Measurements from ENCODE around the gene ANO10. TPM values are rescaled to one million over a fixed set of nuclear protein-coding genes. Genes with fewer than 3 reads are reported as not detected.
"Not testable (repeated sequence)": the region's sequence is repeated elsewhere in the genome, so short reads cannot be mapped to it uniquely, and the experiment has no call there.

ANO10 gene, protein sequence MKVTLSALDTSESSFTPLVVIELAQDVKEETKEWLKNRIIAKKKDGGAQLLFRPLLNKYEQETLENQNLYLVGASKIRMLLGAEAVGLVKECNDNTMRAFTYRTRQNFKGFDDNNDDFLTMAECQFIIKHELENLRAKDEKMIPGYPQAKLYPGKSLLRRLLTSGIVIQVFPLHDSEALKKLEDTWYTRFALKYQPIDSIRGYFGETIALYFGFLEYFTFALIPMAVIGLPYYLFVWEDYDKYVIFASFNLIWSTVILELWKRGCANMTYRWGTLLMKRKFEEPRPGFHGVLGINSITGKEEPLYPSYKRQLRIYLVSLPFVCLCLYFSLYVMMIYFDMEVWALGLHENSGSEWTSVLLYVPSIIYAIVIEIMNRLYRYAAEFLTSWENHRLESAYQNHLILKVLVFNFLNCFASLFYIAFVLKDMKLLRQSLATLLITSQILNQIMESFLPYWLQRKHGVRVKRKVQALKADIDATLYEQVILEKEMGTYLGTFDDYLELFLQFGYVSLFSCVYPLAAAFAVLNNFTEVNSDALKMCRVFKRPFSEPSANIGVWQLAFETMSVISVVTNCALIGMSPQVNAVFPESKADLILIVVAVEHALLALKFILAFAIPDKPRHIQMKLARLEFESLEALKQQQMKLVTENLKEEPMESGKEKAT
- total RNA-seq, result 10 to 100 TPM; 12.4 to 14.3 TPM

DNA sequence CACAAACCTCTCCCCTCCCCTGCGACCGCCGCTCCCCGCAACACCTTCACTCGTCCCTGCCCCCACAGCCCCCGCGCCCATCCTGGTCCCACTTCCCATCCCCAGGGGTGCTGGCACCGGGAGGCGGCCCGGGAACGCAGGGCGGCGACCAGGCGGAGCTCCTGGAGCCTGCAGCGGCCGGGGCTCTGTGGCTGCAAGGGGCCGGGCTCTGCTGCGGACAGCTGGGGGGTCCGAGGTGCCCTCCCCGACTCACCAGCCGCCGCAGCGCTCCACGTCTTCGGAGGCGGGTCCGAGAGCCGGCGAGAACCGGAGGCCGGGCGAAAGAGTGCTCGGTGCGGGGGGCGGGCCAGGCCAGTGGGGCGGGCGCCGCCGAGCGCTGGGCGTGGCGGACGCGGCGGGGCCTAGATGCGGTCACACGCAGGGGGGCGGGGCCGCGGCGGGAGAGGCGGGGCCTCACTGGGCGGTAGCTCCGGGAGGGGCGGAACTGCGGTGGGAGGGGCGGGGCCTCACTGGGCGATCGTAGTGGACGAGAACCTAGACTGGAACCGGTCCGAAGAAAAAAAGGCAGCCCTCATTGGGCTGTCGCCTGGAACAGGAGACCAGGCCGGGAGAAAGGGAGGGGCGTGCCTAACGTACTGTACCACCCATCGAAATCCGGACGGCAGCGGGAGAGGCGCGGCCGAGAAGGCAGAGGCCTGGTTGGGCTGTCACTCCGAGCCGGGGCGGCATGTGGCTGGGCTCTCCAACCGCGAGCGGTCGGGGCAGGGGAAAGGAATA lies at the start of gene ANO10:
ANO10 (minus strand) TSS at position 356 of the 777 bp plus-strand sequence. CDS start 16,159 bp downstream, outside the sequence.
- H3K27me3 Mint-ChIP-seq, result peaks cover 12% of the 10 kb centered on the region
- H3K4me1 Mint-ChIP-seq, result peaks cover 31% of the 10 kb centered on the region
- H3K36me3 Mint-ChIP-seq (ENCODE audit: low read depth), result no peaks in the 10 kb centered on the region
- peak within 1 kb of the TSS; percentile 89 for H3K27ac Mint-ChIP-seq
- peak; percentile 95 for DNase-seq
- H3K4me3 Mint-ChIP-seq, result peak within 1 kb of the TSS; percentile 83
- ChIA-PET POLR2A (interaction anchor here (0.6 kb wide), 1 partner anchor 1226 kb away, joined by 4 read pairs; no protein-coding TSS in a partner anchor), CTCF (interaction anchor here (1.0 kb wide), 1 partner anchor 15 kb away, joined by 3 read pairs; no protein-coding TSS in a partner anchor)
- no peaks in the 10 kb centered on the region for H3K9me3 Mint-ChIP-seq

DNA sequence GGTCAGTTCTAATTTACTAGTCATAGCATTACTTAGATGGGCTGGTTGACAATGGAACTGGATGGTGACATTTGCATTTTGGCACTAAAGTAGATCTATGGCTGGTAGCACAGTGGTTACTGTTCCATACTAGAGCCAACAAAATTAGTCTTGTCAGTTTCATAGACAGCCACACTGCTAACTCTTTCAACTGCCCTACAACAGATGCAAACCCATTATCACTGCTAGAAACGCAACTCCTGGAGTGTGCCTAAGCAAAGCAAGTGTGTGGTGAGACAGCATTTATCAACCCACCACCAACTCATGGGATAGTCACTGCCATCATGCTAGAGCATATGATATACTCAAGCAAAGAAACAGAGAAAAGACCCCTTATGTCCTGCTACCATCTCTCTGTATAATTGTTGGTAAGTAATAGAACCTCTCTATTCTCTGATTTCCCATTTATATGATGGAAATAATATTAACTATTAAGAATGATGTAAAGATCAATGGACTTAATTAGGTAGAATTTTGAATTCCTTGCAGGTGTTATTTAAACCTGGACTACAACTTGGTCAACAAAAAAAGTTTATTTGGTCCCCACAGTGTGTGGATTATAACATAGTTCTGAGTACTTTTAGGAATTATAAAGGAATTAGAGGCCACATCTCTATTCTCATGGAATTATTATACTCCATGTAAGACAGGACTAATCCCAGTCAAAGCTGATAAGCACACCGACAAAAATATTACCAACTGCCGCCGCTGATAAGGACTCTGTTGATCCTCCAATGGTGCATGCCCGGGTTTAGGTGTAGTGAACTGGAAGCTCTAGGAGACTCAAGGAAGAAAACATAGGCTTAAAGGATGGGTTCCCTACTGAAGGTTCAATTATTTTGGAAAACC lies 49.1 kb upstream of the ANO10 start:
- POLR2A ChIA-PET, result no interaction called here
- H3K36me3 Mint-ChIP-seq (ENCODE audit: low read depth), result no peaks in the 10 kb centered on the region
- DNase-seq, result no peak
- peaks cover 25% of the 10 kb centered on the region for H3K27me3 Mint-ChIP-seq
- H3K4me1 Mint-ChIP-seq, result no peaks in the 10 kb centered on the region
- H3K27ac Mint-ChIP-seq, result no peak overlapping the region
- CTCF ChIA-PET, result interaction anchor here (0.6 kb wide), 1 partner anchor 25 kb away, joined by 3 read pairs; no protein-coding TSS in a partner anchor
- no peaks in the 10 kb centered on the region for H3K9me3 Mint-ChIP-seq
- no peak overlapping the region for H3K4me3 Mint-ChIP-seq

DNA sequence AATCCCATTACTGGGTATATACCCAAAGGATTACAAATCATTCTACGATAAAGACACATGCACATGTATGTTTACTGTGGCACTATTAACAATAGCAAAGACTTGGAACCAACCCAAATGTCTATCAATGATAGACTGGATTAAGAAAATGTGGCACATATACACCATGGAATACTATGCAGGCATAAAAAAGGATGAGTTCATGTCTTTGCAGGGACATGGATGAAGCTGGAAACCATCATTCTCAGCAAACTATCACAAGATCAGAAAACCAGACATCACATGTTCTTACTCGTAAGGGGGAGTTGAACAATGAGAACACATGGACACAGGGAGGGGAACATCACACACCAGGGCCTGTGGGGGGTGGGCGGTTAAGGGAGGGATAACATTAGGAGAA lies 43.2 kb upstream of the ANO10 start:
- H3K4me3 Mint-ChIP-seq; POLR2A ChIA-PET; H3K27ac Mint-ChIP-seq; H3K4me1 Mint-ChIP-seq; H3K9me3 Mint-ChIP-seq; H3K36me3 Mint-ChIP-seq (ENCODE audit: low read depth); DNase-seq; CTCF ChIA-PET: not testable (repeated sequence)
- H3K27me3 Mint-ChIP-seq, result peaks cover 42% of the 10 kb centered on the region

DNA sequence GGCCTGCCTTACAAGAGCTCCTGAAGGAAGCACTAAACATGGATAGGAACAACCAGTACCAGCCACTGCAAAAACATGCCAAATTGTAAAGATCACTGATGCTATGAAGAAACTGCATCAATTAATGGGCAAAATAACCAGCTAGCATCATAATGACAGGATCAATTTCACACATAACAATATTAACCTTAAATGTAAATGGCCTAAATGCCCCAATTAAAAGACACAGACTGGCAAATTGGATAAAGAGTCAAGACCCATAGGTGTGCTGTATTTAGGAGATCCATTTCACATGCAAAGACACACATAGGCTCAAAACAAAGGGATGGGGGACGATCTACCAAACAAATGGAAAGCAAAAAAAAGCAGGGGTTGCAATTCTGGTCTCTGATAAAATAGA lies 39.6 kb upstream of the ANO10 start:
- H3K27ac Mint-ChIP-seq; DNase-seq; CTCF ChIA-PET; H3K4me3 Mint-ChIP-seq; H3K36me3 Mint-ChIP-seq (ENCODE audit: low read depth); H3K4me1 Mint-ChIP-seq; H3K9me3 Mint-ChIP-seq; POLR2A ChIA-PET: not testable (repeated sequence)
- peaks cover 25% of the 10 kb centered on the region for H3K27me3 Mint-ChIP-seq

DNA sequence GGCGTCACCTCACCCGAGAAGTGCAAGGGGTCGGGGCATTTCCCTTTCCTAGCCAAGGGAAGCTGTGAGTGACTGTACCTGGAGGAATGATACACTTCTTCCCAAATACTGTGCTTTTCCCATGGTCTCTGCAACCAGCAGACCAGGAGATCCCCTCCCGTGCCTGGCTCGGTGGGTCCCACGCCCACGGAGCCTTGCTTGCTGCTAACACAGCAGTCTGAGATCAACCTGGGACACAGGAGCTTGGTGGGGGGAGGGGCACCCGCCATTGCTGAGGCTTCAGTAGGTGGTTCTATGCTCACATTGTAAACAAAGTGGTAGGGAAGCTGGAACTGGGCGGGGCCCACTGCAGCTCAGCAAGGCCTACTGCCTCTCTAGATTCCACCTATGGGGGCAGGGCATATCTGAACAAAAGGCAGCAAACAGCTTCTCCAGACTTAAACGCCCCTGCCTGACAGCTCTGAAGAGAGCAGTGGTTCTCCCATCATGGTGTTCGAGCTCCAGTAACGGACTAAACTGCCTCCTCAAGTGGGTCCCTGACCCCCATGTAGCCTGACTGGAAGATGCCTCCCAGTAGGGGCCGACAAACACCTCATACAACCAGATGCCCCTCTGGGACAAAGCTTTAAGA lies 37.6 kb upstream of the ANO10 start:
- peaks cover 19% of the 10 kb centered on the region for H3K27me3 Mint-ChIP-seq
- CTCF ChIA-PET, result no interaction called here
- no peak for DNase-seq
- no peaks in the 10 kb centered on the region for H3K4me1 Mint-ChIP-seq
- no peaks in the 10 kb centered on the region for H3K36me3 Mint-ChIP-seq (ENCODE audit: low read depth)
- no peak overlapping the region for H3K27ac Mint-ChIP-seq
- H3K9me3 Mint-ChIP-seq, result peaks cover 4% of the 10 kb centered on the region
- POLR2A ChIA-PET, result interaction anchor here (0.6 kb wide), 1 partner anchor 29 kb away, joined by 5 read pairs; no protein-coding TSS in a partner anchor
- H3K4me3 Mint-ChIP-seq, result no peak overlapping the region

DNA sequence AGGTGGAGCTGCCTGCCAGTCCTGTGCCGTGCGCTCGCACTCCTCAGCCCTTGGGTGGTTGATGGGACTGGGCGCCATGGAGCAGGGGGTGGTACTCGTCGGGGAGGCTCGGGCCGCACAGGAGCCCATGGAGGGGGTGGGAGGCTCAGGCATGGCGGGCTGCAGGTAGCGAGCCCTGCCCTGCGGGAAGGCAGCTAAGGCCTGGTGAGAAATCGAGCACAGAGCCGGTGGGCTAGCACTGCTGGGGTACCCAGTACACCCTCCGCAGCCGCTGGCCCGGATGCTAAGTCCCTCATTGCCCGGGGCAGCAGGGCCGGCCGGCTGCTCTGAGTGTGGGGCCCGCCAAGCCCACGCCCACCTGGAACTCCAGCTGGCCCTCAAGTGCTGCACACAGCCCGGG lies 34.6 kb upstream of the ANO10 start:
- DNase-seq; H3K4me1 Mint-ChIP-seq; H3K27ac Mint-ChIP-seq; H3K9me3 Mint-ChIP-seq; POLR2A ChIA-PET; H3K4me3 Mint-ChIP-seq; CTCF ChIA-PET; H3K27me3 Mint-ChIP-seq; H3K36me3 Mint-ChIP-seq (ENCODE audit: low read depth): not testable (repeated sequence)

DNA sequence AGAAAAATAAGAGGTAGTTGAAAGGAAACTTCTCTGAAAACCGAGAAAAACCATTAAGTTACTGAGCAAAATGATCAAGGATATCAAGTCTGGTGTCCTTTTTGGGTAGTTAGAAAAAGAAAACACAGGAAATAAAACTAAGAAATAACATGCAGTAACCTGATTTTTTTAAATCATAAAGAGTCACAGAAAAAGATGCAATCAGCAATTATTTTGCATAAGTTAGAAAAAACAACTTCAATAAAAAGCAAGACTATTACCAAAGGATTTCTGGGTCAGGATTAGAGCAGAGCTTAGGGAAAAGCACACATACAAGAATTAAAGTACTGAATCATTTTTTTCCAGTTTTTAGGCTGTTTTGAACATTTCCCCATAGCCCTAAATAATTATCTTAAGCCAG lies 28.5 kb upstream of the ANO10 start:
- ChIA-PET POLR2A (no interaction called here), CTCF (no interaction called here)
- Mint-ChIP-seq H3K27ac (no peak overlapping the region), H3K4me1 (no peaks in the 10 kb centered on the region), H3K4me3 (no peak overlapping the region), H3K9me3 (no peaks in the 10 kb centered on the region), H3K27me3 (peaks cover 9% of the 10 kb centered on the region), H3K36me3 (ENCODE audit: low read depth) (no peaks in the 10 kb centered on the region)
- no peak for DNase-seq

DNA sequence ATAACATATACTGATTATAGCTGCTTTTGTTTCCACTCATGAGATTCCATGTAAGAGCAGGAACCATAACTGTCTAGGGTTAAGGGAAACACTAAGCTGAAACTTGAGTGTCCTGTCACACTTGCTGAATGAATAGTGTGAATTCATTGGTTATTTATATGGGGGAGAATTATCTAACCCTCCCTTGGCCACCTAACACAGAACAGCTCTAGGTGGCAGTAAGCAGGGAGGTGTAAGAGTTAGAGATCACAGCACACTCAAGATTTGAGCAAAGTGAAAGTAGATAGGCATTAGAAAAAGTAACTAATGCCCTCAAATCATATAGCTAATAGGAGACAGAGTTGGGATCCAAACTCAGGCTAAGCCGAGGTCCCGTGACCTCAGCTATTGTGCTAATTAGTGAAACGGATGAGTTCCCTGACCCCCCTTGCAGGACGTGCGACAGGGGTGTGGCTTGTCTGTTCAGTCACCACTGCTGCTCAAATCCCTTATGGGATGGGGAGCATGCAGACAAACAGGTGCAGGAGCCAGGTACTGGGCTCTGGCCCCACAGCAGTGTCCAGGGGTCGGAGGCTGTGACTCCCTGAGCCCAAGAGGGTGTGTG lies 27.7 kb upstream of the ANO10 start:
- H3K36me3 Mint-ChIP-seq (ENCODE audit: low read depth), result no peaks in the 10 kb centered on the region
- no peak for DNase-seq
- H3K9me3 Mint-ChIP-seq, result no peaks in the 10 kb centered on the region
- peaks cover 9% of the 10 kb centered on the region for H3K27me3 Mint-ChIP-seq
- ChIA-PET POLR2A (no interaction called here), CTCF (no interaction called here)
- no peaks in the 10 kb centered on the region for H3K4me1 Mint-ChIP-seq
- H3K27ac Mint-ChIP-seq, result no peak overlapping the region
- no peak overlapping the region for H3K4me3 Mint-ChIP-seq

DNA sequence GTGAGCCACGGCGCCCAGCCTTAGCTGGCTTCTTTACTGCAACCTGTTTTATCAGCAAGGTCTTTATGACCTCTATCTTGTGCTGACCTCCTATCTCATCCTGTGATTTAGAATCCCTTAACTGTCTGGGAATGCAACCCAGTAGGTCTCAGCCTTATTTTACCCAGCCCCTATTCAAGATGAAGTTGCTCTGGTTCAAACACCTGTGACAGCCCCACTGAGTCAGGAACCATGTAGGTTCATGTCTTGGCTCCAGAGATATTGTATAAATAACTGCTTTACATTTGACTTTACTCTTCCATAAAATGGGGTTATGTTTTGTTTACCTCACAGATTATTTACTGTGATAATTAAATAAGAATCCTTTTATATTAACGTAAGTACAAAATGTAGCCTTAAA lies 27.1 kb upstream of the ANO10 start:
- no peak for DNase-seq
- CTCF ChIA-PET, result no interaction called here
- no peak overlapping the region for H3K4me3 Mint-ChIP-seq
- no peak overlapping the region for H3K27ac Mint-ChIP-seq
- no peaks in the 10 kb centered on the region for H3K9me3 Mint-ChIP-seq
- H3K36me3 Mint-ChIP-seq (ENCODE audit: low read depth), result no peaks in the 10 kb centered on the region
- peaks cover 10% of the 10 kb centered on the region for H3K27me3 Mint-ChIP-seq
- POLR2A ChIA-PET, result no interaction called here
- H3K4me1 Mint-ChIP-seq, result no peaks in the 10 kb centered on the region

DNA sequence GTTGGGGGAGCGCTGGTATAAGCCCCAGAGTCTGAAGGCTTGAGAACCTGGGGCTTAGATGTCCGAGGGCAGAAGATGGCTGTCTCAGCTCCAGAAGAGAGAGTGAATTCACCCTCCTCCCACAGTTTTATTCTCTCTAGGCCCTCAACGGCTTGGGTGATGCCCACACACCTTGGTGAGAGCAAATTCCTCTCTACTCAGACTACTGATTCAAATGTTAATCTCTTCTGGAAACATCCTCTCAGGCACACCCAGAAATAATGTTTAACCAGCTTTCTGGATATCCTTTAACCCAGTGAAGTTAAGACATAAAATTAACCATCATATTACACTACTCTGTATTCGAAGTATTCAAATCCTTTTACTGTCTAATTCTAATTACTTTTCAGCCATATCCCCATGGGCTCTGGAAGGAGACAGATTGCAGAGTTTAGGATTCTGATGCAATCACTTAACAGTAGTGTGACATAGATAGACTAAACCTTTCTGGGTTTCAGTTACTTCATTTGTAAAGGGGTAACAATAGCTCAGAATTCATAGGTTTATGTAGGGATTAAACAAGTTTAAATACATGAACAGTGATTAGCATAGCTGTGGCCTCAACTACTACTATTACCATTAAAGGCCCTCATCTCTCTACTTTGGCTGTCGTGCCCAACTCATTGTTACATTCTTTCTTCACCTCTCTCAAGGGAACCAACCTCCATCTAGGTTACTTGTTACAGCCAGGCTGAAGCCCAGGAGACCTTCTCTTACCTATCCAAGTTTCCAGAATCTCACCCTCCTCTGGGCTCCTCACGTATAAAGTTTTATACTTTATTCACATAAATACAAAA lies 25.7 kb upstream of the ANO10 start:
- ChIA-PET CTCF (interaction anchor here (0.7 kb wide), 1 partner anchor 30 kb away, joined by 3 read pairs; no protein-coding TSS in a partner anchor), POLR2A (no interaction called here)
- no peak for DNase-seq
- H3K36me3 Mint-ChIP-seq (ENCODE audit: low read depth), result no peaks in the 10 kb centered on the region
- no peak overlapping the region for H3K27ac Mint-ChIP-seq
- no peak overlapping the region for H3K4me3 Mint-ChIP-seq
- H3K9me3 Mint-ChIP-seq, result no peaks in the 10 kb centered on the region
- peaks cover 13% of the 10 kb centered on the region for H3K27me3 Mint-ChIP-seq
- no peaks in the 10 kb centered on the region for H3K4me1 Mint-ChIP-seq

DNA sequence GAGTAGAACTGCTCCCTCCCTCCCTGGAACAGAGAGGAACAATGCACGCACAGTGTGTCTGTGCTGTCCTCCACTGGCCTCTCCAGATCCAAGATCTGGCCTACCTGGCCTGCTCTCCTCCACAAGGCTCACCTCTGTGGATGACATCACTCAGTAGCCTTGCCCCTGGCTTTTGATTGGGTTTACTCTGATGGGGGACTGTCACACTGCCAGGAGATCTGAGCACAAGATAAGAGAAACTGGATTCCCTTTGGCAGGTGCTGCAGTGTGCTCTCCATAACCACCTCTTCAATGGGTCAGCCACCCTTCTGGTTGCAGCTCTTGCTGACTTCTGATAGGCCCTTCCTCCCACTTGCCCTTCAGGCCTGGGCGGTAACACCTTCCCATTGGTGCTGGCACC lies 22.6 kb upstream of the ANO10 start:
- no peaks in the 10 kb centered on the region for H3K36me3 Mint-ChIP-seq (ENCODE audit: low read depth)
- CTCF ChIA-PET, result no interaction called here
- H3K27ac Mint-ChIP-seq, result no peak overlapping the region
- no peaks in the 10 kb centered on the region for H3K4me1 Mint-ChIP-seq
- no peaks in the 10 kb centered on the region for H3K9me3 Mint-ChIP-seq
- DNase-seq, result no peak
- POLR2A ChIA-PET, result no interaction called here
- H3K4me3 Mint-ChIP-seq, result no peak overlapping the region
- peaks cover 16% of the 10 kb centered on the region for H3K27me3 Mint-ChIP-seq

Data from activated CD4-positive, alpha-beta T cell treated with anti-CD3 and anti-CD28 coated beads, Interleukin-2, amount 10 ng/mL, durations not matched to agents 7 days and 5 days (primary cell).